SK-N-SH treated with all-trans-retinoic acid at 6 μM for 48 hours (cell line): ENCODE data around the gene CDC42EP3.

Experiments
- TF ChIP-seq, protein P1 (sequence below): fragments of 250-450 bp; sonication (Bioruptor Pico); IDR thresholded peaks from 2 replicates; pipeline ENCODE4 v1.8.0; 2021; ENCODE audit warnings: low read depth, mild to moderate bottlenecking, moderate library complexity, borderline replicate concordance
- TF ChIP-seq, protein P2 (sequence below): fragments of 250-450 bp; sonication (Bioruptor Pico); IDR thresholded peaks from 2 replicates; pipeline ENCODE4 v1.8.0; 2020; ENCODE audit warnings: mild to moderate bottlenecking, moderate library complexity, borderline replicate concordance

DNA sequence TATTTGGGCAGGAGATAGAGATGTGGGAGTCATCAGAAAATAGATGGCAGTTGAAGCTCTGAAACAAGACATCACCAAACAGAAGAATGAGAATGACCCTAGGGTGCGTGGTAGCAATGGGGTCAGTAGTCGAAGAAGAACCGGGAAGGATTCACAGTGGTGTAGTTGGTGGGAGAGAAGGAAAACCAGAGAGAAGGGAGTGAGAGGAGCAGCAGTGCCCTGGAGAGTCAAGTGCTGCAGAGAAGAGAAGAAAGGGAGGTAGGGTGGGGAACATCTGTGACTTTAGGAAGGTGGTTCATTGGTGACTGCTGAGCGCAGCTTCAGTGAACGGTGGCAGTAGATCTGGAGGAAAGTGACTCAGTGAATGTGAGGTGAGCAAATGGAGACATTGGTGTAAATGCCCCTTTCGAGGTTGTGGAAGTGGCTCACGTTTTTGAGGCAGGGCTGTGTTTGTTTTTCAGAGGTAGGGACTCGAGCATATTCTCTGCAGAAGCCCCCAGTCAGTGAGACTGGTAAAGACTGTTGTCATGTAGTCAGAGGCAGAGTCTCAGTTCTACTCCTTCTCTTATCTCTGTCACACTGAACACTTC, 36.4 kb downstream of the CDC42EP3 start:
- TF ChIP-seq, protein P1, sequence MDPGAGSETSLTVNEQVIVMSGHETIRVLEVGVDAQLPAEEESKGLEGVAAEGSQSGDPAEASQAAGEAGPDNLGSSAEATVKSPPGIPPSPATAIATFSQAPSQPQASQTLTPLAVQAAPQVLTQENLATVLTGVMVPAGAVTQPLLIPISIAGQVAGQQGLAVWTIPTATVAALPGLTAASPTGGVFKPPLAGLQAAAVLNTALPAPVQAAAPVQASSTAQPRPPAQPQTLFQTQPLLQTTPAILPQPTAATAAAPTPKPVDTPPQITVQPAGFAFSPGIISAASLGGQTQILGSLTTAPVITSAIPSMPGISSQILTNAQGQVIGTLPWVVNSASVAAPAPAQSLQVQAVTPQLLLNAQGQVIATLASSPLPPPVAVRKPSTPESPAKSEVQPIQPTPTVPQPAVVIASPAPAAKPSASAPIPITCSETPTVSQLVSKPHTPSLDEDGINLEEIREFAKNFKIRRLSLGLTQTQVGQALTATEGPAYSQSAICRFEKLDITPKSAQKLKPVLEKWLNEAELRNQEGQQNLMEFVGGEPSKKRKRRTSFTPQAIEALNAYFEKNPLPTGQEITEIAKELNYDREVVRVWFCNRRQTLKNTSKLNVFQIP (CRISPR knock-in tag) = no peak
- TF ChIP-seq, protein P2, sequence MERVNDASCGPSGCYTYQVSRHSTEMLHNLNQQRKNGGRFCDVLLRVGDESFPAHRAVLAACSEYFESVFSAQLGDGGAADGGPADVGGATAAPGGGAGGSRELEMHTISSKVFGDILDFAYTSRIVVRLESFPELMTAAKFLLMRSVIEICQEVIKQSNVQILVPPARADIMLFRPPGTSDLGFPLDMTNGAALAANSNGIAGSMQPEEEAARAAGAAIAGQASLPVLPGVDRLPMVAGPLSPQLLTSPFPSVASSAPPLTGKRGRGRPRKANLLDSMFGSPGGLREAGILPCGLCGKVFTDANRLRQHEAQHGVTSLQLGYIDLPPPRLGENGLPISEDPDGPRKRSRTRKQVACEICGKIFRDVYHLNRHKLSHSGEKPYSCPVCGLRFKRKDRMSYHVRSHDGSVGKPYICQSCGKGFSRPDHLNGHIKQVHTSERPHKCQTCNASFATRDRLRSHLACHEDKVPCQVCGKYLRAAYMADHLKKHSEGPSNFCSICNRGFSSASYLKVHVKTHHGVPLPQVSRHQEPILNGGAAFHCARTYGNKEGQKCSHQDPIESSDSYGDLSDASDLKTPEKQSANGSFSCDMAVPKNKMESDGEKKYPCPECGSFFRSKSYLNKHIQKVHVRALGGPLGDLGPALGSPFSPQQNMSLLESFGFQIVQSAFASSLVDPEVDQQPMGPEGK (CRISPR knock-in tag) = no peak
